Activated CD8-positive, alpha-beta T cell treated with anti-CD3 and anti-CD28 coated beads for 36 hours (primary cell): Measurements from ENCODE around the gene ITIH1. TPM values are rescaled to one million over a fixed set of nuclear protein-coding genes. Genes with fewer than 3 reads are reported as not detected.

Experiments
- ATAC-seq: fragments of 200-7000 bp; cut with Tn5 transposase; one replicate; pipeline ENCODE4 v1.10.0; 2021; ENCODE audit warnings: mild to moderate bottlenecking, moderate library complexity
- CTCF ChIA-PET: fragments of 350-600 bp; sonication (Branson Sonifier 250); formaldehyde crosslinking; loops from one replicate; lab custom pipeline; 2021; ENCODE audit warnings: antibody characterized with exemption; lab: Charles Lee
- POLR2A ChIA-PET: fragments of 350-600 bp; sonication (Branson Sonifier 250); formaldehyde crosslinking; loops from one replicate; lab custom pipeline; 2021; ENCODE audit warnings: antibody characterized with exemption; lab: Charles Lee
- DNase-seq: peaks from one replicate; pipeline ENCODE4 v3.0.0-alpha.2; 2020
- H3K27ac Mint-ChIP-seq: one replicate; pipeline ENCODE4 v1.8.0; 2021; ENCODE audit warnings: mild to moderate bottlenecking, mixed read lengths
- H3K27me3 Mint-ChIP-seq: one replicate; pipeline ENCODE4 v1.8.0; 2021; ENCODE audit warnings: mixed read lengths
- H3K36me3 Mint-ChIP-seq: one replicate; pipeline ENCODE4 v1.8.0; 2021; ENCODE audit warnings: low read depth, mixed read lengths
- H3K4me1 Mint-ChIP-seq: one replicate; pipeline ENCODE4 v1.8.0; 2021; ENCODE audit warnings: low read depth, mixed read lengths
- H3K4me3 Mint-ChIP-seq: one replicate; pipeline ENCODE4 v1.8.0; 2021; ENCODE audit warnings: mild to moderate bottlenecking, moderate library complexity, mixed read lengths
- H3K9me3 Mint-ChIP-seq: one replicate; pipeline ENCODE4 v1.8.0; 2021; ENCODE audit warnings: mixed read lengths
- CTCF ChIP-seq: fragments of 200-600 bp; IDR thresholded peaks from one replicate; pipeline ENCODE4 v1.8.0; 2022; ENCODE audit warnings: antibody characterized with exemption, mild to moderate bottlenecking
- intact Hi-C: fragments of 100-400 bp; cut with micrococcal nuclease; formaldehyde crosslinking; loops from one replicate; pipeline ENCODE4 v1.10.0; 2022
- total RNA-seq, 2 experiments: library from RNA; stranded (reverse); gene quantifications; one replicate each; pipeline ENCODE4 v1.2.3, GENCODE V29; 2021

The ITIH1 gene
- total RNA-seq, 2 experiments from 2014 or later = not detected

GRCh38 chr3:52779011-52779836 lies 1.8 kb downstream of the ITIH1 start:
- H3K27ac Mint-ChIP-seq = no peak overlapping the region
- DNase-seq (no peak), ATAC-seq (no peak)
- H3K36me3 Mint-ChIP-seq = no peaks in the 10 kb centered on the region
- H3K9me3 Mint-ChIP-seq = no peaks in the 10 kb centered on the region
- no peak for TF ChIP-seq CTCF
- peaks cover 2% of the 10 kb centered on the region for H3K27me3 Mint-ChIP-seq
- H3K4me1 Mint-ChIP-seq = no peaks in the 10 kb centered on the region
- intact Hi-C loops = no loop called here
- CTCF ChIA-PET = interaction anchor here (0.7 kb wide), 1 partner anchor 20 kb away, joined by 3 read pairs; no protein-coding TSS in a partner anchor
- POLR2A ChIA-PET = interaction anchor here (1.7 kb wide), 1 partner anchor 9 kb away, joined by 8 read pairs; the partner anchor contains the start of gene NEK4
- no peak overlapping the region for H3K4me3 Mint-ChIP-seq

GRCh38 chr3:52779837-52780585 lies 2.6 kb downstream of the ITIH1 start:
- no peak overlapping the region for H3K4me3 Mint-ChIP-seq
- POLR2A ChIA-PET = interaction anchor here (1.7 kb wide), 1 partner anchor 9 kb away, joined by 8 read pairs; the partner anchor contains the start of gene NEK4
- TF ChIP-seq CTCF = no peak

GRCh38 chr3:52781741-52782140 lies 4.3 kb downstream of the ITIH1 start:
- Mint-ChIP-seq H3K4me1 (no peaks in the 10 kb centered on the region), H3K27ac (no peak overlapping the region), H3K27me3 (peaks cover 2% of the 10 kb centered on the region), H3K36me3 (no peaks in the 10 kb centered on the region), H3K4me3 (no peak overlapping the region), H3K9me3 (no peaks in the 10 kb centered on the region)
- ATAC-seq = no peak
- intact Hi-C loops = no loop called here
- no peak for DNase-seq
- ChIA-PET POLR2A (no interaction called here), CTCF (interaction anchor here (1.3 kb wide), 1 partner anchor 17 kb away, joined by 6 read pairs; no protein-coding TSS in a partner anchor)
- TF ChIP-seq CTCF = no peak

More at GRCh38 chr3:52779837-52780585, 2.6 kb downstream of the ITIH1 start:
- ATAC-seq (no peak), DNase-seq (no peak)
- Mint-ChIP-seq H3K9me3 (no peaks in the 10 kb centered on the region), H3K36me3 (no peaks in the 10 kb centered on the region), H3K27me3 (peaks cover 2% of the 10 kb centered on the region), H3K27ac (no peak overlapping the region), H3K4me1 (no peaks in the 10 kb centered on the region)
- intact Hi-C loops = no loop called here
- CTCF ChIA-PET = interaction anchor here (0.7 kb wide), 1 partner anchor 19 kb away, joined by 3 read pairs; no protein-coding TSS in a partner anchor

GRCh38 chr3:52782412-52783210 lies 5.2 kb downstream of the ITIH1 start:
- Mint-ChIP-seq H3K27me3 (peaks cover 2% of the 10 kb centered on the region), H3K36me3 (no peaks in the 10 kb centered on the region), H3K27ac (no peak overlapping the region), H3K4me3 (no peak overlapping the region), H3K4me1 (no peaks in the 10 kb centered on the region), H3K9me3 (no peaks in the 10 kb centered on the region)
- intact Hi-C loops = no loop called here
- DNase-seq (no peak), ATAC-seq (no peak)
- no peak for TF ChIP-seq CTCF
- ChIA-PET CTCF (interaction anchor here (1.3 kb wide), 1 partner anchor 16 kb away, joined by 6 read pairs; no protein-coding TSS in a partner anchor), POLR2A (no interaction called here)
